ENCODE measurements around the gene DNTTIP2. TPM values are rescaled to one million over a fixed set of nuclear protein-coding genes. Genes with fewer than 3 reads are reported as not detected.

DNTTIP2 gene
- total RNA-seq, 1 donor from 2014 or later = 54.0 TPM

GRCh38 chr1:93842750-93843500 lies 36.1 kb downstream of the DNTTIP2 start:
- Mint-ChIP-seq H3K27me3 (ENCODE audit: unreplicated experiment) (peaks cover 10% of the 10 kb centered on the region), H3K36me3 (ENCODE audit: unreplicated experiment) (no peaks in the 10 kb centered on the region), H3K4me3 (ENCODE audit: unreplicated experiment) (no peak overlapping the region), H3K9me3 (ENCODE audit: unreplicated experiment) (peaks cover 21% of the 10 kb centered on the region), H3K4me1 (ENCODE audit: low read depth, unreplicated experiment) (peaks cover 6% of the 10 kb centered on the region), H3K27ac (ENCODE audit: unreplicated experiment) (no peak overlapping the region)
- DNase-seq = no peak
- no peak for TF ChIP-seq CTCF (IDR thresholded peaks at IDR 0.05; ENCODE audit: partially characterized antibody, unreplicated experiment)

GRCh38 chr1:93841771-93842170 lies 37.2 kb downstream of the DNTTIP2 start:
- no peak overlapping the region for H3K4me3 Mint-ChIP-seq (ENCODE audit: unreplicated experiment)
- H3K36me3 Mint-ChIP-seq (ENCODE audit: unreplicated experiment) = no peaks in the 10 kb centered on the region
- H3K4me1 Mint-ChIP-seq (ENCODE audit: low read depth, unreplicated experiment) = peaks cover 6% of the 10 kb centered on the region
- DNase-seq = no peak
- TF ChIP-seq CTCF (IDR thresholded peaks at IDR 0.05; ENCODE audit: partially characterized antibody, unreplicated experiment) = no peak
- peaks cover 13% of the 10 kb centered on the region for H3K9me3 Mint-ChIP-seq (ENCODE audit: unreplicated experiment)
- no peak overlapping the region for H3K27ac Mint-ChIP-seq (ENCODE audit: unreplicated experiment)
- H3K27me3 Mint-ChIP-seq (ENCODE audit: unreplicated experiment) = peaks cover 5% of the 10 kb centered on the region

- no peak for TF ChIP-seq CTCF (IDR thresholded peaks at IDR 0.05; ENCODE audit: partially characterized antibody, unreplicated experiment)
- Mint-ChIP-seq H3K4me1 (ENCODE audit: low read depth, unreplicated experiment) (peaks cover 5% of the 10 kb centered on the region), H3K27ac (ENCODE audit: unreplicated experiment) (no peak overlapping the region), H3K36me3 (ENCODE audit: unreplicated experiment) (peaks cover 5% of the 10 kb centered on the region), H3K9me3 (ENCODE audit: unreplicated experiment) (peaks cover 13% of the 10 kb centered on the region), H3K27me3 (ENCODE audit: unreplicated experiment) (peaks cover 5% of the 10 kb centered on the region), H3K4me3 (ENCODE audit: unreplicated experiment) (no peak overlapping the region)
- DNase-seq = no peak
Measured at GRCh38 chr1:93840956-93841482, 38.0 kb downstream of the DNTTIP2 start.

- TF ChIP-seq CTCF (IDR thresholded peaks at IDR 0.05; ENCODE audit: partially characterized antibody, unreplicated experiment) = no peak
- H3K27ac Mint-ChIP-seq (ENCODE audit: unreplicated experiment) = no peak overlapping the region
- peaks cover 17% of the 10 kb centered on the region for H3K36me3 Mint-ChIP-seq (ENCODE audit: unreplicated experiment)
- H3K27me3 Mint-ChIP-seq (ENCODE audit: unreplicated experiment) = no peaks in the 10 kb centered on the region
- DNase-seq = no peak
- no peaks in the 10 kb centered on the region for H3K4me1 Mint-ChIP-seq (ENCODE audit: low read depth, unreplicated experiment)
- peaks cover 7% of the 10 kb centered on the region for H3K9me3 Mint-ChIP-seq (ENCODE audit: unreplicated experiment)
- no peak overlapping the region for H3K4me3 Mint-ChIP-seq (ENCODE audit: unreplicated experiment)
Measured at GRCh38 chr1:93839753-93840152, 39.3 kb downstream of the DNTTIP2 start.

GRCh38 chr1:93839307-93839706 lies 39.7 kb downstream of the DNTTIP2 start:
- no peak overlapping the region for H3K27ac Mint-ChIP-seq (ENCODE audit: unreplicated experiment)
- H3K4me1 Mint-ChIP-seq (ENCODE audit: low read depth, unreplicated experiment) = no peaks in the 10 kb centered on the region
- peaks cover 22% of the 10 kb centered on the region for H3K36me3 Mint-ChIP-seq (ENCODE audit: unreplicated experiment)

More at GRCh38 chr1:93839307-93839706, 39.7 kb downstream of the DNTTIP2 start:
- Mint-ChIP-seq H3K27me3 (ENCODE audit: unreplicated experiment) (no peaks in the 10 kb centered on the region), H3K9me3 (ENCODE audit: unreplicated experiment) (peaks cover 8% of the 10 kb centered on the region), H3K4me3 (ENCODE audit: unreplicated experiment) (no peak overlapping the region)
- DNase-seq = no peak
- TF ChIP-seq CTCF (IDR thresholded peaks at IDR 0.05; ENCODE audit: partially characterized antibody, unreplicated experiment) = no peak
